Astrocyte (in vitro differentiated cells and primary cell): ENCODE measurements around the gene ARMC9. TPM values are rescaled to one million over a fixed set of nuclear protein-coding genes. Genes with fewer than 3 reads are reported as not detected.

Experiments used
- DNase-seq: peaks from one replicate; pipeline ENCODE4 v3.0.0-alpha.2; 2010; ENCODE audit warnings: low read depth
- FAIRE-seq: peaks from 2 replicates; lab custom pipeline; 2011; peaks lifted over from hg19 to GRCh38; lab: Jason Lieb, UNC
- H2AFZ ChIP-seq: 2 replicates; pipeline ENCODE4 v1.6.0; 2012; ENCODE audit warnings: low read depth, low read length, inconsistent platforms
- H3K27ac ChIP-seq: 2 replicates; pipeline ENCODE4 v1.5.1; 2011; ENCODE audit warnings: low read depth, low read length, inconsistent platforms
- H3K27me3 ChIP-seq: 2 replicates; pipeline ENCODE4 v1.6.0; 2011; ENCODE audit warnings: low read length, inconsistent platforms; ENCODE audit not compliant: insufficient read depth
- H3K36me3 ChIP-seq: 2 replicates; pipeline ENCODE4 v1.5.1; 2011; ENCODE audit warnings: low read length, inconsistent platforms; ENCODE audit not compliant: insufficient read depth
- H3K4me1 ChIP-seq: 2 replicates; pipeline ENCODE4 v1.5.1; 2011; ENCODE audit warnings: low read length, inconsistent platforms; ENCODE audit not compliant: insufficient read depth
- H3K4me2 ChIP-seq: 2 replicates; pipeline ENCODE4 v1.6.0; 2012; ENCODE audit warnings: low read length, inconsistent platforms
- H3K4me3 ChIP-seq: 2 replicates; pipeline ENCODE4 v1.5.1; 2011; ENCODE audit warnings: low read depth, mild to moderate bottlenecking, low read length, inconsistent platforms; ENCODE audit not compliant: insufficient read depth
- H3K79me2 ChIP-seq: 2 replicates; pipeline ENCODE4 v1.6.0; 2012; ENCODE audit warnings: mild to moderate bottlenecking, low read length, inconsistent platforms; ENCODE audit not compliant: insufficient read depth
- H3K9ac ChIP-seq: 2 replicates; pipeline ENCODE4 v1.6.0; 2012; ENCODE audit warnings: mild to moderate bottlenecking, low read length, inconsistent platforms
- H3K9me3 ChIP-seq: 2 replicates; pipeline ENCODE4 v1.5.1; 2012; ENCODE audit warnings: low read depth, mild to moderate bottlenecking, low read length, inconsistent platforms; ENCODE audit not compliant: insufficient read depth
- H4K20me1 ChIP-seq: 2 replicates; pipeline ENCODE4 v1.6.0; 2012; ENCODE audit warnings: low read length, inconsistent platforms; ENCODE audit not compliant: insufficient read depth
- H3K27ac Mint-ChIP-seq: one replicate; pipeline ENCODE4 v1.8.0; 2021; ENCODE audit warnings: mild to moderate bottlenecking, mixed read lengths; ENCODE audit not compliant: unreplicated experiment
- H3K27me3 Mint-ChIP-seq: one replicate; pipeline ENCODE4 v1.8.0; 2021; ENCODE audit warnings: low read depth, mixed read lengths; ENCODE audit not compliant: unreplicated experiment
- H3K36me3 Mint-ChIP-seq: one replicate; pipeline ENCODE4 v1.8.0; 2021; ENCODE audit warnings: low read depth, mixed read lengths; ENCODE audit not compliant: unreplicated experiment
- H3K4me1 Mint-ChIP-seq: one replicate; pipeline ENCODE4 v1.8.0; 2021; ENCODE audit warnings: low read depth, mixed read lengths; ENCODE audit not compliant: unreplicated experiment
- H3K4me3 Mint-ChIP-seq: one replicate; pipeline ENCODE4 v1.8.0; 2021; ENCODE audit warnings: mild to moderate bottlenecking, moderate library complexity, mixed read lengths; ENCODE audit not compliant: unreplicated experiment
- H3K9me3 Mint-ChIP-seq: one replicate; pipeline ENCODE4 v1.8.0; 2021; ENCODE audit warnings: mild to moderate bottlenecking, mixed read lengths; ENCODE audit not compliant: unreplicated experiment
- CTCF ChIP-seq: IDR thresholded peaks from 2 replicates; pipeline ENCODE4 v1.5.1; 2011; ENCODE audit warnings: low read depth, mild to moderate bottlenecking, inconsistent platforms, low read length, moderate library complexity; ENCODE audit not compliant: insufficient read depth
- EZH2 ChIP-seq: IDR thresholded peaks from 2 replicates; pipeline ENCODE4 v1.6.1; 2012; ENCODE audit warnings: mild to moderate bottlenecking, low read length, inconsistent platforms; ENCODE audit not compliant: insufficient read depth
- total RNA-seq: library from RNA; stranded (reverse); gene quantifications from 2 replicates; pipeline ENCODE4 v1.2.1, GENCODE V29; 2021

Gene ARMC9
- total RNA-seq, 1 donor from 2014 or later = 52.4 TPM

- Histone ChIP-seq H3K4me2 (peak overlapping the region; percentile 79), H3K36me3 (no peaks in the 10 kb centered on the region), H4K20me1 (no peaks in the 10 kb centered on the region), H3K27ac (peak overlapping the region; percentile 55), H3K4me1 (peaks cover 17% of the 10 kb centered on the region), H3K9ac (peak overlapping the region; percentile 66), H2AFZ (peak overlapping the region; percentile 73), H3K4me3 (no peak overlapping the region), H3K9me3 (no peaks in the 10 kb centered on the region), H3K27me3 (no peaks in the 10 kb centered on the region), H3K79me2 (no peaks in the 10 kb centered on the region)
- no peak for TF ChIP-seq CTCF
- TF ChIP-seq EZH2 = no peak
- Mint-ChIP-seq H3K27ac (no peak overlapping the region), H3K4me1 (peaks cover 11% of the 10 kb centered on the region), H3K4me3 (no peak overlapping the region), H3K36me3 (no peaks in the 10 kb centered on the region), H3K27me3 (peaks cover 12% of the 10 kb centered on the region), H3K9me3 (no peaks in the 10 kb centered on the region)
- DNase-seq (no peak), FAIRE-seq (no peak)
These were observed 8.6 kb upstream of the ARMC9 start for GRCh38 chr2:231189571-231190495.

- H3K9me3 ChIP-seq = no peaks in the 10 kb centered on the region
- no peaks in the 10 kb centered on the region for H3K27me3 ChIP-seq
- Mint-ChIP-seq H3K4me1 (peaks cover 11% of the 10 kb centered on the region), H3K9me3 (no peaks in the 10 kb centered on the region), H3K27me3 (peaks cover 12% of the 10 kb centered on the region), H3K27ac (no peak overlapping the region), H3K36me3 (no peaks in the 10 kb centered on the region), H3K4me3 (no peak overlapping the region)
- H3K36me3 ChIP-seq = no peaks in the 10 kb centered on the region
- no peak overlapping the region for H3K4me3 ChIP-seq
- DNase-seq = peak; percentile 43
- peak overlapping the region; percentile 73 for H2AFZ ChIP-seq
- H3K4me2 ChIP-seq = peak overlapping the region; percentile 79
- H3K4me1 ChIP-seq = peaks cover 17% of the 10 kb centered on the region
- FAIRE-seq = no peak
- peak overlapping the region; percentile 55 for H3K27ac ChIP-seq
- H3K9ac ChIP-seq = peak overlapping the region; percentile 66
- no peaks in the 10 kb centered on the region for H4K20me1 ChIP-seq
- H3K79me2 ChIP-seq = no peaks in the 10 kb centered on the region
- TF ChIP-seq CTCF (no peak), EZH2 (no peak)
These were observed 7.8 kb upstream of the ARMC9 start for GRCh38 chr2:231190531-231191197.
